ENCODE results near the gene NAALAD2.
A peak's percentile ranks its signal among the peaks of the same experiment; 100 is the strongest.
"Not testable (repeated sequence)": the region's sequence is repeated elsewhere in the genome, so short reads cannot be mapped to it uniquely, and the experiment has no call there.

The NAALAD2 gene

GRCh38 chr11:90197377-90197776, 62.9 kb downstream of the NAALAD2 start:
- no peak for DNase-seq

GRCh38 chr11:90202342-90202741, 67.9 kb downstream of the NAALAD2 start:
- DNase-seq: no peak

GRCh38 chr11:90204407-90204806, 69.9 kb downstream of the NAALAD2 start:
- DNase-seq: no peak

- DNase-seq: peak; percentile 46
Observed at GRCh38 chr11:90204832-90205646, 70.6 kb downstream of the NAALAD2 start.

GRCh38 chr11:90207992-90208391, 73.5 kb downstream of the NAALAD2 start:
- not testable (repeated sequence) for DNase-seq

GRCh38 chr11:90208857-90209256, 74.4 kb downstream of the NAALAD2 start:
- DNase-seq: no peak

- DNase-seq: no peak
Observed at GRCh38 chr11:90213322-90213721, 78.9 kb downstream of the NAALAD2 start.

GRCh38 chr11:90216611-90217010, 82.1 kb downstream of the NAALAD2 start:
- no peak for DNase-seq

GRCh38 chr11:90218606-90219005, 84.1 kb downstream of the NAALAD2 start:
- DNase-seq: no peak

- no peak for DNase-seq
Observed at GRCh38 chr11:90219438-90219837, 85.0 kb downstream of the NAALAD2 start.

- DNase-seq: no peak
Observed at GRCh38 chr11:90220391-90220790, 85.9 kb downstream of the NAALAD2 start.

- DNase-seq: no peak
Observed at GRCh38 chr11:90221803-90222458, 87.5 kb downstream of the NAALAD2 start.

- peak; percentile 88 for DNase-seq
Observed at GRCh38 chr11:90222459-90223247, 88.2 kb downstream of the NAALAD2 start, which contains the start of gene CHORDC1. Gene CHORDC1, minus strand, starts transcription at chr11:90223049. Its CDS starts 95 bp downstream, at chr11:90222954.

GRCh38 chr11:90223248-90223585, 88.8 kb downstream of the NAALAD2 start:
- no peak for DNase-seq

- no peak for DNase-seq
Observed at GRCh38 chr11:90228056-90228455, 93.6 kb downstream of the NAALAD2 start.

- no peak for DNase-seq
Observed at GRCh38 chr11:90229791-90230190, 95.3 kb downstream of the NAALAD2 start.

GRCh38 chr11:90234977-90235376, 100.5 kb downstream of the NAALAD2 start:
- DNase-seq: no peak

GRCh38 chr11:90235526-90235925, 101.1 kb downstream of the NAALAD2 start:
- no peak for DNase-seq

- no peak for DNase-seq
Observed at GRCh38 chr11:90237004-90237403, 102.5 kb downstream of the NAALAD2 start.

- DNase-seq: peak; percentile 46
Observed at GRCh38 chr11:90239967-90240636, 105.6 kb downstream of the NAALAD2 start.

GRCh38 chr11:90241414-90241813, 107.0 kb downstream of the NAALAD2 start:
- peak; percentile 43 for DNase-seq

Data from SHP77 treated with DMSO at 0.1 percent for 48 hours (cell line).